ENCODE data around the gene SLC5A8. TPM values are rescaled to one million over a fixed set of nuclear protein-coding genes. Genes with fewer than 3 reads are reported as not detected.

The SLC5A8 gene
- total RNA-seq, result not detected in 2 replicates

GRCh38 chr12:101209319-101210302, at the start of gene SLC5A8:
TSS of gene SLC5A8 (minus strand) at chr12:101210238. CDS start at chr12:101209848, 390 bp downstream.
- intact Hi-C loops (cut with micrococcal nuclease), result no loop called here
- Mint-ChIP-seq H3K4me3 (ENCODE audit: low read depth) (no peak within 1 kb of the TSS), H3K36me3 (ENCODE audit: low read depth) (no peaks in the 10 kb centered on the region), H3K27me3 (ENCODE audit: low read depth) (peaks cover 24% of the 10 kb centered on the region), H3K27ac (no peak within 1 kb of the TSS), H3K9me3 (no peaks in the 10 kb centered on the region), H3K4me1 (ENCODE audit: low read depth) (no peaks in the 10 kb centered on the region)
- no peak for DNase-seq (ENCODE audit: low spot score)

- intact Hi-C loops (cut with micrococcal nuclease), result no loop called here
- Mint-ChIP-seq H3K4me1 (ENCODE audit: low read depth) (no peaks in the 10 kb centered on the region), H3K36me3 (ENCODE audit: low read depth) (no peaks in the 10 kb centered on the region), H3K27ac (no peak overlapping the region), H3K27me3 (ENCODE audit: low read depth) (peaks cover 1% of the 10 kb centered on the region), H3K9me3 (no peaks in the 10 kb centered on the region), H3K4me3 (ENCODE audit: low read depth) (no peak overlapping the region)
- DNase-seq (ENCODE audit: low spot score), result no peak
Observed at GRCh38 chr12:101257357-101257756, 47.3 kb upstream of the SLC5A8 start.

GRCh38 chr12:101256266-101256665, 46.2 kb upstream of the SLC5A8 start:
- Mint-ChIP-seq H3K4me3 (ENCODE audit: low read depth) (no peak overlapping the region), H3K36me3 (ENCODE audit: low read depth) (no peaks in the 10 kb centered on the region), H3K9me3 (no peaks in the 10 kb centered on the region), H3K27me3 (ENCODE audit: low read depth) (peaks cover 1% of the 10 kb centered on the region), H3K4me1 (ENCODE audit: low read depth) (no peaks in the 10 kb centered on the region), H3K27ac (no peak overlapping the region)
- intact Hi-C loops (cut with micrococcal nuclease), result no loop called here
- no peak for DNase-seq (ENCODE audit: low spot score)

- intact Hi-C loops (cut with micrococcal nuclease), result no loop called here
- no peak for DNase-seq (ENCODE audit: low spot score)
- Mint-ChIP-seq H3K9me3 (peaks cover 1% of the 10 kb centered on the region), H3K27ac (no peak overlapping the region), H3K4me1 (ENCODE audit: low read depth) (no peaks in the 10 kb centered on the region), H3K4me3 (ENCODE audit: low read depth) (no peak overlapping the region), H3K36me3 (ENCODE audit: low read depth) (no peaks in the 10 kb centered on the region), H3K27me3 (ENCODE audit: low read depth) (no peaks in the 10 kb centered on the region)
Observed at GRCh38 chr12:101243616-101244015, 33.6 kb upstream of the SLC5A8 start.

GRCh38 chr12:101243074-101243473, 33.0 kb upstream of the SLC5A8 start:
- DNase-seq (ENCODE audit: low spot score), result no peak
- no peak overlapping the region for H3K4me3 Mint-ChIP-seq (ENCODE audit: low read depth)
- peaks cover 3% of the 10 kb centered on the region for H3K9me3 Mint-ChIP-seq
- intact Hi-C loops (cut with micrococcal nuclease), result no loop called here
- no peaks in the 10 kb centered on the region for H3K27me3 Mint-ChIP-seq (ENCODE audit: low read depth)
- no peak overlapping the region for H3K27ac Mint-ChIP-seq
- no peaks in the 10 kb centered on the region for H3K4me1 Mint-ChIP-seq (ENCODE audit: low read depth)
- no peaks in the 10 kb centered on the region for H3K36me3 Mint-ChIP-seq (ENCODE audit: low read depth)

- H3K27ac Mint-ChIP-seq, result no peak overlapping the region
- no peak overlapping the region for H3K4me3 Mint-ChIP-seq (ENCODE audit: low read depth)
- peaks cover 3% of the 10 kb centered on the region for H3K9me3 Mint-ChIP-seq
- H3K36me3 Mint-ChIP-seq (ENCODE audit: low read depth), result no peaks in the 10 kb centered on the region
- intact Hi-C loops (cut with micrococcal nuclease), result no loop called here
- H3K27me3 Mint-ChIP-seq (ENCODE audit: low read depth), result no peaks in the 10 kb centered on the region
- H3K4me1 Mint-ChIP-seq (ENCODE audit: low read depth), result no peaks in the 10 kb centered on the region
- no peak for DNase-seq (ENCODE audit: low spot score)
Observed at GRCh38 chr12:101238800-101239329, 28.8 kb upstream of the SLC5A8 start.

- DNase-seq (ENCODE audit: low spot score), result no peak
- no peak overlapping the region for H3K4me3 Mint-ChIP-seq (ENCODE audit: low read depth)
- H3K36me3 Mint-ChIP-seq (ENCODE audit: low read depth), result no peaks in the 10 kb centered on the region
- H3K4me1 Mint-ChIP-seq (ENCODE audit: low read depth), result no peaks in the 10 kb centered on the region
- H3K27me3 Mint-ChIP-seq (ENCODE audit: low read depth), result no peaks in the 10 kb centered on the region
- no peak overlapping the region for H3K27ac Mint-ChIP-seq
- intact Hi-C loops (cut with micrococcal nuclease), result no loop called here
- H3K9me3 Mint-ChIP-seq, result peaks cover 3% of the 10 kb centered on the region
Observed at GRCh38 chr12:101238306-101238705, 28.3 kb upstream of the SLC5A8 start.

GRCh38 chr12:101235686-101236085, 25.6 kb upstream of the SLC5A8 start:
- no peaks in the 10 kb centered on the region for H3K4me1 Mint-ChIP-seq (ENCODE audit: low read depth)
- no peaks in the 10 kb centered on the region for H3K27me3 Mint-ChIP-seq (ENCODE audit: low read depth)

GRCh38 chr12:101231636-101232035, 21.6 kb upstream of the SLC5A8 start:
- H3K4me3 Mint-ChIP-seq (ENCODE audit: low read depth), result no peak overlapping the region
- H3K27me3 Mint-ChIP-seq (ENCODE audit: low read depth), result no peaks in the 10 kb centered on the region
- H3K4me1 Mint-ChIP-seq (ENCODE audit: low read depth), result no peaks in the 10 kb centered on the region

More at GRCh38 chr12:101235686-101236085, 25.6 kb upstream of the SLC5A8 start:
- peaks cover 3% of the 10 kb centered on the region for H3K9me3 Mint-ChIP-seq
- no peak for DNase-seq (ENCODE audit: low spot score)
- no peak overlapping the region for H3K4me3 Mint-ChIP-seq (ENCODE audit: low read depth)
- H3K27ac Mint-ChIP-seq, result no peak overlapping the region
- H3K36me3 Mint-ChIP-seq (ENCODE audit: low read depth), result no peaks in the 10 kb centered on the region
- intact Hi-C loops (cut with micrococcal nuclease), result no loop called here

GRCh38 chr12:101230547-101230946, 20.5 kb upstream of the SLC5A8 start:
- no peak overlapping the region for H3K27ac Mint-ChIP-seq
- no peaks in the 10 kb centered on the region for H3K27me3 Mint-ChIP-seq (ENCODE audit: low read depth)
- no peak for DNase-seq (ENCODE audit: low spot score)
- no peaks in the 10 kb centered on the region for H3K4me1 Mint-ChIP-seq (ENCODE audit: low read depth)
- H3K4me3 Mint-ChIP-seq (ENCODE audit: low read depth), result no peak overlapping the region
- H3K36me3 Mint-ChIP-seq (ENCODE audit: low read depth), result no peaks in the 10 kb centered on the region
- intact Hi-C loops (cut with micrococcal nuclease), result no loop called here
- H3K9me3 Mint-ChIP-seq, result no peaks in the 10 kb centered on the region

More at GRCh38 chr12:101231636-101232035, 21.6 kb upstream of the SLC5A8 start:
- intact Hi-C loops (cut with micrococcal nuclease), result no loop called here
- DNase-seq (ENCODE audit: low spot score), result no peak
- H3K36me3 Mint-ChIP-seq (ENCODE audit: low read depth), result no peaks in the 10 kb centered on the region
- H3K27ac Mint-ChIP-seq, result no peak overlapping the region
- no peaks in the 10 kb centered on the region for H3K9me3 Mint-ChIP-seq

GRCh38 chr12:101229841-101230241, 19.8 kb upstream of the SLC5A8 start:
- H3K4me3 Mint-ChIP-seq (ENCODE audit: low read depth), result no peak overlapping the region
- H3K4me1 Mint-ChIP-seq (ENCODE audit: low read depth), result no peaks in the 10 kb centered on the region
- H3K9me3 Mint-ChIP-seq, result no peaks in the 10 kb centered on the region
- no peaks in the 10 kb centered on the region for H3K36me3 Mint-ChIP-seq (ENCODE audit: low read depth)
- DNase-seq (ENCODE audit: low spot score), result no peak
- H3K27ac Mint-ChIP-seq, result no peak overlapping the region
- intact Hi-C loops (cut with micrococcal nuclease), result no loop called here
- no peaks in the 10 kb centered on the region for H3K27me3 Mint-ChIP-seq (ENCODE audit: low read depth)

GRCh38 chr12:101221301-101221700, 11.3 kb upstream of the SLC5A8 start:
- Mint-ChIP-seq H3K4me1 (ENCODE audit: low read depth) (no peaks in the 10 kb centered on the region), H3K27me3 (ENCODE audit: low read depth) (peaks cover 2% of the 10 kb centered on the region), H3K27ac (no peak overlapping the region), H3K9me3 (no peaks in the 10 kb centered on the region), H3K4me3 (ENCODE audit: low read depth) (no peak overlapping the region), H3K36me3 (ENCODE audit: low read depth) (no peaks in the 10 kb centered on the region)
- no peak for DNase-seq (ENCODE audit: low spot score)
- intact Hi-C loops (cut with micrococcal nuclease), result no loop called here

GRCh38 chr12:101216810-101217209, 6.8 kb upstream of the SLC5A8 start:
- Mint-ChIP-seq H3K36me3 (ENCODE audit: low read depth) (no peaks in the 10 kb centered on the region), H3K27me3 (ENCODE audit: low read depth) (no peaks in the 10 kb centered on the region), H3K4me3 (ENCODE audit: low read depth) (no peak overlapping the region), H3K4me1 (ENCODE audit: low read depth) (no peaks in the 10 kb centered on the region), H3K27ac (no peak overlapping the region), H3K9me3 (peaks cover 6% of the 10 kb centered on the region)
- DNase-seq (ENCODE audit: low spot score), result no peak
- intact Hi-C loops (cut with micrococcal nuclease), result no loop called here
